OCI-LY7 (cell line): ENCODE data around the gene TSSK3. TPM values are rescaled to one million over a fixed set of nuclear protein-coding genes. Genes with fewer than 3 reads are reported as not detected.

Experiments
- BruUV-seq: library from RNA; stranded (reverse); fragments of 400-500 nt; replicated peaks from 2 replicates; lab custom pipeline; 2021; lab: Mats Ljungman, UMichigan
- CTCF ChIA-PET: fragments of 300-600 bp; sonication (Branson Sonifier 250); formaldehyde crosslinking; loops from one replicate; lab custom pipeline; 2022; ENCODE audit warnings: antibody characterized with exemption; ENCODE audit not compliant: unreplicated experiment; lab: Charles Lee
- POLR2A ChIA-PET: fragments of 300-600 bp; sonication (Branson Sonifier 250); formaldehyde crosslinking; loops from one replicate; lab custom pipeline; 2022; ENCODE audit warnings: antibody characterized with exemption; lab: Charles Lee
- DNase-seq: peaks from one replicate; pipeline ENCODE4 v3.0.0-alpha.2; 2015; ENCODE audit warnings: low spot score
- H2AFZ ChIP-seq: fragments of 200-600 bp; sonication (generic), shearing (Covaris generic); 2 replicates; pipeline ENCODE4 v1.6.1; 2014; ENCODE audit warnings: mild to moderate bottlenecking, antibody characterized with exemption, low read length, moderate library complexity
- H3K27ac ChIP-seq: fragments of 200-600 bp; sonication (generic); 2 replicates; pipeline ENCODE4 v1.5.1; 2014; ENCODE audit warnings: mixed run types, low read depth, mild to moderate bottlenecking, moderate library complexity, low read length, inconsistent platforms; ENCODE audit not compliant: poor library complexity, severe bottlenecking
- H3K36me3 ChIP-seq: fragments of 200-600 bp; sonication (generic); 2 replicates; pipeline ENCODE4 v1.6.1; 2014; ENCODE audit warnings: mild to moderate bottlenecking, antibody characterized with exemption, low read length, moderate library complexity, mixed read lengths; ENCODE audit not compliant: insufficient read depth
- H3K4me1 ChIP-seq: fragments of 200-600 bp; sonication (generic); 2 replicates; pipeline ENCODE4 v1.5.1; 2014; ENCODE audit warnings: mild to moderate bottlenecking, low read length; ENCODE audit not compliant: insufficient read depth, poor library complexity, severe bottlenecking
- H3K4me2 ChIP-seq: fragments of 200-600 bp; sonication (generic); 2 replicates; pipeline ENCODE4 v1.6.1; 2014; ENCODE audit warnings: mild to moderate bottlenecking, low read length
- H3K4me3 ChIP-seq: fragments of 200-600 bp; sonication (generic); 2 replicates; pipeline ENCODE4 v1.5.1; 2014; ENCODE audit warnings: mild to moderate bottlenecking, low read depth, low read length; ENCODE audit not compliant: poor library complexity, severe bottlenecking
- H3K79me2 ChIP-seq: fragments of 200-600 bp; sonication (generic); 2 replicates; pipeline ENCODE4 v1.6.1; 2016; ENCODE audit warnings: low read depth, mild to moderate bottlenecking, low read length, moderate library complexity, mixed read lengths; ENCODE audit not compliant: insufficient read depth
- H3K9me2 ChIP-seq: fragments of 200-600 bp; sonication (generic); 2 replicates; pipeline ENCODE4 v1.6.1; 2016; ENCODE audit warnings: mild to moderate bottlenecking, low read length, mixed read lengths; ENCODE audit not compliant: insufficient read depth
- H3K9me3 ChIP-seq: fragments of 200-600 bp; sonication (generic); 2 replicates; pipeline ENCODE4 v1.6.1; 2014; ENCODE audit warnings: mild to moderate bottlenecking, mixed run types, low read length, mixed read lengths
- H4K20me1 ChIP-seq: fragments of 200-600 bp; sonication (generic); 2 replicates; pipeline ENCODE4 v1.6.1; 2014; ENCODE audit warnings: mild to moderate bottlenecking, antibody characterized with exemption, low read length, moderate library complexity, mixed read lengths; ENCODE audit not compliant: insufficient read depth
- EZH2phosphoT487 ChIP-seq: fragments of 200-600 bp; sonication (generic); IDR thresholded peaks from 2 replicates; pipeline ENCODE4 v1.6.1; 2018; ENCODE audit warnings: low read depth, borderline replicate concordance, mild to moderate bottlenecking, mixed run types, antibody characterized with exemption, low read length, moderate library complexity, mixed read lengths
- intact Hi-C: fragments of 100-400 bp; cut with micrococcal nuclease; formaldehyde crosslinking; loops from one replicate; pipeline ENCODE4 v1.10.0; 2022; ENCODE audit not compliant: unreplicated experiment
- total RNA-seq, 2 experiments: library from RNA; depleted of rRNA in 1 of 2; stranded (reverse); fragments of >200 nt in 1 of 2; shearing (Covaris generic) in 1 of 2; gene quantifications; 2 replicates each; pipeline ENCODE4 v1.2.3, GENCODE V29; 2014 to 2022
- TF ChIP-seq, protein P1 (sequence below): fragments of 200-600 bp; sonication (generic); conservative IDR thresholded peaks from 2 replicates; pipeline ENCODE4 v1.5.1; 2014; ENCODE audit warnings: mild to moderate bottlenecking, antibody characterized with exemption, low read length, moderate library complexity, mixed read lengths

The TSSK3 gene
- total RNA-seq, 2 experiments from 2014 or later: 2.0 to 7.8 TPM

- ChIA-PET CTCF (no interaction called here), POLR2A (no interaction called here)
- Histone ChIP-seq H4K20me1 (no peaks in the 10 kb centered on the region), H3K9me2 (no peaks in the 10 kb centered on the region), H3K27ac (no peak overlapping the region), H3K4me2 (no peak overlapping the region), H2AFZ (no peak overlapping the region), H3K9me3 (no peaks in the 10 kb centered on the region), H3K4me3 (no peak overlapping the region), H3K4me1 (peaks cover 38% of the 10 kb centered on the region), H3K36me3 (no peaks in the 10 kb centered on the region), H3K79me2 (no peaks in the 10 kb centered on the region)
- BruUV-seq: no TSS peak
- no peak for TF ChIP-seq EZH2phosphoT487
- TF ChIP-seq, protein P1, sequence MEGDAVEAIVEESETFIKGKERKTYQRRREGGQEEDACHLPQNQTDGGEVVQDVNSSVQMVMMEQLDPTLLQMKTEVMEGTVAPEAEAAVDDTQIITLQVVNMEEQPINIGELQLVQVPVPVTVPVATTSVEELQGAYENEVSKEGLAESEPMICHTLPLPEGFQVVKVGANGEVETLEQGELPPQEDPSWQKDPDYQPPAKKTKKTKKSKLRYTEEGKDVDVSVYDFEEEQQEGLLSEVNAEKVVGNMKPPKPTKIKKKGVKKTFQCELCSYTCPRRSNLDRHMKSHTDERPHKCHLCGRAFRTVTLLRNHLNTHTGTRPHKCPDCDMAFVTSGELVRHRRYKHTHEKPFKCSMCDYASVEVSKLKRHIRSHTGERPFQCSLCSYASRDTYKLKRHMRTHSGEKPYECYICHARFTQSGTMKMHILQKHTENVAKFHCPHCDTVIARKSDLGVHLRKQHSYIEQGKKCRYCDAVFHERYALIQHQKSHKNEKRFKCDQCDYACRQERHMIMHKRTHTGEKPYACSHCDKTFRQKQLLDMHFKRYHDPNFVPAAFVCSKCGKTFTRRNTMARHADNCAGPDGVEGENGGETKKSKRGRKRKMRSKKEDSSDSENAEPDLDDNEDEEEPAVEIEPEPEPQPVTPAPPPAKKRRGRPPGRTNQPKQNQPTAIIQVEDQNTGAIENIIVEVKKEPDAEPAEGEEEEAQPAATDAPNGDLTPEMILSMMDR: no peak
- intact Hi-C loops: no loop called here
- no peak for DNase-seq
Observed at GRCh38 chr1:32356478-32356877, 5.9 kb upstream of the TSSK3 start.

DNA sequence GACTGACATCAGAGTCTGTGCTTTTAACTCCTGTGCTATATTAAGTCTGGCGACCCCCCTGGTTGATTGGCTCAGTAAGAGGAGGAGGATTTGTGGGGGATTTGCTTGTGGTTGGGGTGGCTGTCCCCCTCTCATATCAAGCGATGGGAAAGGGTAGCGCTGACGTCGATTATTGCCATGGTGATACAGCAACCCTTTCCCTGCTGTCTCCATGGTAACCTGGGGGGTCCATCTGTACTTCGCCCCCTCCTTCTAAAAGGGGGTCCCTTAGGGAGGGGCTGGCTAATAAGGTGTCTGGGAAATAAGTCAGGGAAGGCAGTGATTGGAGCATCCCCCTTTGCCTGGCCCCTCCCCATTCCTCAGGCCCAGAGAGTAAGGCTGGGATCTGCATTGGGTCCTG, 4.7 kb upstream of the TSSK3 start:
- intact Hi-C loops: no loop called here
- Histone ChIP-seq H2AFZ (no peak overlapping the region), H4K20me1 (no peaks in the 10 kb centered on the region), H3K79me2 (no peaks in the 10 kb centered on the region), H3K36me3 (no peaks in the 10 kb centered on the region), H3K4me3 (no peak overlapping the region), H3K27ac (no peak overlapping the region), H3K9me2 (no peaks in the 10 kb centered on the region), H3K9me3 (no peaks in the 10 kb centered on the region), H3K4me1 (peaks cover 27% of the 10 kb centered on the region), H3K4me2 (no peak overlapping the region)
- DNase-seq: no peak
- no peak for TF ChIP-seq EZH2phosphoT487
- ChIA-PET CTCF (no interaction called here), POLR2A (no interaction called here)
- no TSS peak for BruUV-seq

- intact Hi-C loops: no loop called here
- no peaks in the 10 kb centered on the region for H4K20me1 ChIP-seq
- no peak overlapping the region for H3K4me3 ChIP-seq
- ChIA-PET POLR2A (no interaction called here), CTCF (interaction anchor here (0.6 kb wide), 1 partner anchor 21 kb away, joined by 12 read pairs; no protein-coding TSS in a partner anchor)
- no peaks in the 10 kb centered on the region for H3K79me2 ChIP-seq
- TF ChIP-seq, protein P1: no peak
- TF ChIP-seq EZH2phosphoT487: no peak
- BruUV-seq: no TSS peak
- H3K4me2 ChIP-seq: no peak overlapping the region
- H2AFZ ChIP-seq: no peak overlapping the region
- H3K4me1 ChIP-seq: peaks cover 21% of the 10 kb centered on the region
- H3K27ac ChIP-seq: no peak overlapping the region
- no peaks in the 10 kb centered on the region for H3K9me2 ChIP-seq
- no peaks in the 10 kb centered on the region for H3K9me3 ChIP-seq
- no peaks in the 10 kb centered on the region for H3K36me3 ChIP-seq
- DNase-seq: no peak
Observed at GRCh38 chr1:32358435-32358834, 3.9 kb upstream of the TSSK3 start.
